Cardiac muscle cell (in vitro differentiated cells and primary cell): ENCODE data around the gene DERA. TPM values are rescaled to one million over a fixed set of nuclear protein-coding genes. Genes with fewer than 3 reads are reported as not detected.

ENCODE experiments used
- DNase-seq, 2 donors: peaks; one replicate each; pipeline versions ENCODE4 v3.0.0 to v3.0.0-alpha.2; 2010 to 2017; ENCODE audit warnings: low read depth in 1 of 2, low spot score in 1 of 2
- H3K27ac ChIP-seq: fragments of 200-600 bp; sonication (generic); 2 replicates; pipeline ENCODE4 v1.5.1; 2016
- H3K27me3 ChIP-seq: fragments of 200-600 bp; sonication (generic); 2 replicates; pipeline ENCODE4 v1.6.0; 2016; ENCODE audit warnings: control low read depth
- H3K36me3 ChIP-seq: fragments of 200-600 bp; sonication (generic); 2 replicates; pipeline ENCODE4 v1.5.1; 2016; ENCODE audit warnings: control low read depth
- H3K4me1 ChIP-seq: fragments of 200-600 bp; sonication (generic); 2 replicates; pipeline ENCODE4 v1.8.1; 2017; ENCODE audit warnings: low read depth, mild to moderate bottlenecking, mixed run types
- H3K4me3 ChIP-seq: fragments of 200-600 bp; sonication (generic); 2 replicates; pipeline ENCODE4 v1.5.1; 2016; ENCODE audit warnings: mild to moderate bottlenecking
- H3K9me3 ChIP-seq: fragments of 200-600 bp; sonication (generic); 2 replicates; pipeline ENCODE4 v1.5.1; 2017; ENCODE audit warnings: low read depth, mild to moderate bottlenecking, control low read depth
- CTCF ChIP-seq: IDR thresholded peaks from 2 replicates; pipeline ENCODE4 v1.5.1; 2012; ENCODE audit warnings: low read depth, mild to moderate bottlenecking, low read length
- polyA plus RNA-seq: library from polyadenylated mRNA; unstranded; fragments of >200 nt; fragmentation: Nextera tagmentation; extraction: Ambion mirVana; gene quantifications from 2 replicates; pipeline ENCODE4 v1.2.1, GENCODE V29; 2016
- total RNA-seq: library from RNA; depleted of rRNA; stranded (reverse); fragments of >200 nt; gene quantifications from 2 replicates; pipeline ENCODE4 v1.2.3, GENCODE V29; 2016

DERA gene
- total and polyA plus RNA-seq, 2 experiments from 2014 or later = 15.2 to 30.7 TPM

GRCh38 chr12:15988983-15989755 is 78.0 kb downstream of the DERA start:
- Histone ChIP-seq H3K27ac (no peak overlapping the region), H3K36me3 (no peaks in the 10 kb centered on the region), H3K27me3 (no peaks in the 10 kb centered on the region), H3K4me3 (no peak overlapping the region), H3K9me3 (no peaks in the 10 kb centered on the region), H3K4me1 (peaks cover 16% of the 10 kb centered on the region)
- no peak for DNase-seq
- no peak for TF ChIP-seq CTCF

GRCh38 chr12:15995801-15996200 is 84.7 kb downstream of the DERA start:
- TF ChIP-seq CTCF = no peak
- H3K36me3 ChIP-seq = no peaks in the 10 kb centered on the region
- no peaks in the 10 kb centered on the region for H3K27me3 ChIP-seq
- no peaks in the 10 kb centered on the region for H3K9me3 ChIP-seq
- no peak overlapping the region for H3K4me3 ChIP-seq
- no peak for DNase-seq
- no peak overlapping the region for H3K27ac ChIP-seq
- peaks cover 22% of the 10 kb centered on the region for H3K4me1 ChIP-seq

- Histone ChIP-seq H3K4me1 (peaks cover 22% of the 10 kb centered on the region), H3K9me3 (no peaks in the 10 kb centered on the region), H3K27ac (no peak overlapping the region), H3K36me3 (no peaks in the 10 kb centered on the region), H3K4me3 (no peak overlapping the region), H3K27me3 (no peaks in the 10 kb centered on the region)
- peak; percentile 37 to 58 for DNase-seq
- no peak for TF ChIP-seq CTCF
Observed at GRCh38 chr12:15996254-15996653, 85.1 kb downstream of the DERA start.

- H3K9me3 ChIP-seq = no peaks in the 10 kb centered on the region
- DNase-seq = no peak
- no peak for TF ChIP-seq CTCF
- H3K27ac ChIP-seq = no peak overlapping the region
- H3K36me3 ChIP-seq = no peaks in the 10 kb centered on the region
- no peak overlapping the region for H3K4me3 ChIP-seq
- H3K4me1 ChIP-seq = peaks cover 21% of the 10 kb centered on the region
- no peaks in the 10 kb centered on the region for H3K27me3 ChIP-seq
Observed at GRCh38 chr12:15996948-15997347, 85.8 kb downstream of the DERA start.

- H3K9me3 ChIP-seq = no peaks in the 10 kb centered on the region
- peaks cover 18% of the 10 kb centered on the region for H3K4me1 ChIP-seq
- no peaks in the 10 kb centered on the region for H3K27me3 ChIP-seq
- DNase-seq = no peak
- no peak overlapping the region for H3K27ac ChIP-seq
- no peak for TF ChIP-seq CTCF
- no peaks in the 10 kb centered on the region for H3K36me3 ChIP-seq
- H3K4me3 ChIP-seq = no peak overlapping the region
Observed at GRCh38 chr12:15997910-15998309, 86.8 kb downstream of the DERA start.
